A549 treated with RU486 at 1 μM for 4 hours (cell line): ENCODE results near the gene C1GALT1. TPM values are rescaled to one million over a fixed set of nuclear protein-coding genes. Genes with fewer than 3 reads are reported as not detected.

Source experiments
- total RNA-seq: library from RNA; stranded (reverse); fragments of 200-300 nt; extraction: Qiagen RNA extraction; gene quantifications from 5 replicates; pipeline ENCODE4 v1.2.3, GENCODE V29; 2022; ENCODE audit warnings: low read depth

C1GALT1 gene
- 22.7 to 40.4 TPM (median 33.6 TPM) in 5 replicates for total RNA-seq

GRCh38 chr7:7182156-7183060 lies at the start of gene C1GALT1:
Gene C1GALT1, plus strand, starts transcription at chr7:7182544. Its CDS starts 51,776 bp downstream, at chr7:7234320.

